Right lobe of liver (tissue), 6 donors: ENCODE data around the gene SNX21. TPM values are rescaled to one million over a fixed set of nuclear protein-coding genes. Genes with fewer than 3 reads are reported as not detected.

Source experiments
- ATAC-seq, 4 donors: fragments of 200-7000 bp; cut with Tn5 transposase; one replicate each; pipeline ENCODE4 v1.9.1; 2020; ENCODE audit warnings: mild to moderate bottlenecking in 4 of 4, moderate library complexity in 4 of 4
- DNase-seq, 3 donors: peaks; one replicate each; pipeline ENCODE4 v3.0.0-alpha.2; 2020
- H3K27ac ChIP-seq, 3 donors: fragments of 200-600 bp; one replicate each; pipeline ENCODE4 v1.8.0; 2022
- H3K27me3 ChIP-seq, 2 donors: fragments of 200-600 bp; one replicate each; pipeline ENCODE4 v1.8.0; 2022
- H3K36me3 ChIP-seq, 4 donors: fragments of 200-600 bp; sonication (generic) in 1 of 4; one replicate each; pipeline versions ENCODE4 v1.5.1 to v1.8.0; 2017 to 2022; ENCODE audit warnings: control low read depth in 1 of 4
- H3K4me1 ChIP-seq, 4 donors: fragments of 200-600 bp; sonication (generic) in 1 of 4; one replicate each; pipeline versions ENCODE4 v1.5.1 to v1.8.0; 2017 to 2022; ENCODE audit warnings: control low read depth in 1 of 4
- H3K4me3 ChIP-seq, 3 donors: fragments of 200-600 bp; one replicate each; pipeline ENCODE4 v1.8.0; 2022
- H3K9me3 ChIP-seq, 4 donors: fragments of 200-600 bp; sonication (generic) in 1 of 4; one replicate each; pipeline versions ENCODE4 v1.5.1 to v1.8.0; 2017 to 2022; ENCODE audit warnings: control low read depth in 1 of 4
- POLR2A ChIP-seq: fragments of 450-650 bp; IDR thresholded peaks from one replicate; pipeline ENCODE4 v1.6.1; 2017; ENCODE audit warnings: antibody characterized with exemption, mild to moderate bottlenecking
- WGBS: methylation state at CpG from one replicate; pipeline ENCODE4 v1.1.6; 2018; ENCODE audit warnings: low coverage, low lambda C conversion rate; ENCODE audit not compliant: insufficient coverage; ENCODE audit errors: missing lambda C conversion rate; 5-methylcytosine and 5-hydroxymethylcytosine counted together
- intact Hi-C, 2 donors: fragments of 100-400 bp; cut with DNase I; formaldehyde crosslinking; loops; one replicate each; pipeline versions ENCODE4 v1.11.2 to v1.14.1; 2022
- total RNA-seq, 6 experiments: library from RNA; depleted of rRNA in 2 of 6; stranded (reverse); fragments of >200 nt in 2 of 6; fragmentation: NEBNext Ultra II Directional in 3 of 6; extraction: Animal tissue kit (Norgen Biotek cat#: 25700) in 3 of 6; gene quantifications; one replicate each; pipeline versions ENCODE4 v1.1.0 to v1.2.4, GENCODE V29; 2016 to 2023
- TF ChIP-seq, protein P1 (sequence below), 4 donors: fragments of 200-600 bp in 3 of 4; fragments of 450-650 bp in 1 of 4; IDR thresholded peaks; one replicate each; pipeline versions ENCODE4 v1.5.1 to v1.8.0; 2016 to 2022; ENCODE audit warnings: antibody characterized with exemption in 4 of 4, mild to moderate bottlenecking in 2 of 4
- donor health status: DM: no; HTN: yes; CAD: no.
- donor health status: DM: no; HTN: no; CAD: no.
- donor health status: DM: no; HTN: no; CAD: no.
- donor health status: DM: no; HTN: yes; CAD: no.
- donor health status: DM: no; HTN: yes; CAD: no.

Gene SNX21
- total RNA-seq, 6 experiments from 2014 or later = 3.4 to 21.8 (median 6.8) TPM

GRCh38 chr20:45833883-45834796, 541 bp downstream of the SNX21 start:
- intact Hi-C loops = no loop called here

DNA sequence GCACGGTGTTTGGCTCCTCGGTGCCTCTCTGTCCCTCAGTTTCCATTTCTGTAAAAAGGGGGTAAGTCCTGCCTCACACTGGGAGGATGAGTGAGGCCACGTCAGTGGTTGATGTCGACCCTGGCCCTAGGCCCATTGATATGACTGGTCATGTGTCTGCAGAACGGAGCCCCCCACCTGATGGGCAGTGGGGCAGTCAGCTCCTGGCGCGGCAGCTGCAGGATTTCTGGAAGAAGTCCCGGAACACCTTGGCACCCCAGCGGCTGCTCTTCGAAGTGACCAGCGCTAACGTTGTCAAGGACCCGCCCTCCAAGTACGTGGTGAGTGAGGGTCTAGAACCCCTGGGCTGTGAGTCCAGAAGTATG, 1.2 kb downstream of the SNX21 start:
- no peak for ATAC-seq
- no peak for DNase-seq
- H3K36me3 ChIP-seq = no peaks in the 10 kb centered on the region
- WGBS = 79% methylated on average over 2 of the region's 14 CpGs
- peak overlapping the region in 1 of 3 donors; percentile 69 for H3K27ac ChIP-seq
- TF ChIP-seq POLR2A = no peak
- TF ChIP-seq, protein P1, sequence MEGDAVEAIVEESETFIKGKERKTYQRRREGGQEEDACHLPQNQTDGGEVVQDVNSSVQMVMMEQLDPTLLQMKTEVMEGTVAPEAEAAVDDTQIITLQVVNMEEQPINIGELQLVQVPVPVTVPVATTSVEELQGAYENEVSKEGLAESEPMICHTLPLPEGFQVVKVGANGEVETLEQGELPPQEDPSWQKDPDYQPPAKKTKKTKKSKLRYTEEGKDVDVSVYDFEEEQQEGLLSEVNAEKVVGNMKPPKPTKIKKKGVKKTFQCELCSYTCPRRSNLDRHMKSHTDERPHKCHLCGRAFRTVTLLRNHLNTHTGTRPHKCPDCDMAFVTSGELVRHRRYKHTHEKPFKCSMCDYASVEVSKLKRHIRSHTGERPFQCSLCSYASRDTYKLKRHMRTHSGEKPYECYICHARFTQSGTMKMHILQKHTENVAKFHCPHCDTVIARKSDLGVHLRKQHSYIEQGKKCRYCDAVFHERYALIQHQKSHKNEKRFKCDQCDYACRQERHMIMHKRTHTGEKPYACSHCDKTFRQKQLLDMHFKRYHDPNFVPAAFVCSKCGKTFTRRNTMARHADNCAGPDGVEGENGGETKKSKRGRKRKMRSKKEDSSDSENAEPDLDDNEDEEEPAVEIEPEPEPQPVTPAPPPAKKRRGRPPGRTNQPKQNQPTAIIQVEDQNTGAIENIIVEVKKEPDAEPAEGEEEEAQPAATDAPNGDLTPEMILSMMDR (IDR thresholded peaks at IDR 0.05) = no peak
- intact Hi-C loops = no loop called here
- no peaks in the 10 kb centered on the region for H3K27me3 ChIP-seq
- H3K4me1 ChIP-seq = peaks cover 0 to 7% (median 0%) of the 10 kb centered on the region in 4 donors
- H3K4me3 ChIP-seq = peak overlapping the region in 2 of 3 donors; percentile 48 to 63
- no peaks in the 10 kb centered on the region for H3K9me3 ChIP-seq

More at GRCh38 chr20:45833883-45834796, 541 bp downstream of the SNX21 start:
- peak; percentile 70 to 78 (median 75) for DNase-seq
- Histone ChIP-seq H3K27me3 (no peaks in the 10 kb centered on the region), H3K36me3 (no peaks in the 10 kb centered on the region), H3K4me3 (peak overlapping the region; percentile 48 to 80 (median 63)), H3K27ac (peak overlapping the region; percentile 58 to 83 (median 69)), H3K4me1 (peaks cover 0 to 7% (median 0%) of the 10 kb centered on the region in 4 donors), H3K9me3 (no peaks in the 10 kb centered on the region)
- WGBS = 8% methylated on average over 8 of the region's 71 CpGs
- TF ChIP-seq POLR2A = peak; percentile 27
- TF ChIP-seq, protein P1 (IDR thresholded peaks at IDR 0.05) = no peak
- ATAC-seq = peak; percentile 79 to 91 (median 82)

DNA sequence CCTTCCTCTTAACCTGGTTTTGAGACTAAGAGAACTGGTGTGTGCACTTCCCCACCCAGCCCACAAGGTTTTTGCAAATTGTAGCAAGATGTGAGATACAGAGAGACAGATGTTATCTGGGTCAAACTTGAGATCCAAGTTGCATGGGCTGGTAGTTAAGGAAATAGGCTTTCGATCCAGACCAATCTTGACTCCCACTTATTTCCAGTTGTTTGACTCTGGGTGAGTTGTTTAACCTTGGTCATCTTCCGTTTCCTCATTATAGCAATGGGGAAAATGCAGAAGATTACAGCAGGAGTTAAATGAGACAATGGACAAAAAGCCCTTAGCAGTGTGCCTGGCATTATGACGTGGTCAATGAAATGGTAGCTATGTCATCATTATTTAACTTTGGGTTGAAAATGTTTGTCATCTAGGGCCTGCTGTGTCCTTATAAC, 1.7 kb downstream of the SNX21 start:
- Histone ChIP-seq H3K4me1 (peaks cover 0 to 7% (median 0%) of the 10 kb centered on the region in 4 donors), H3K27me3 (no peaks in the 10 kb centered on the region), H3K36me3 (no peaks in the 10 kb centered on the region), H3K27ac (no peak overlapping the region), H3K9me3 (no peaks in the 10 kb centered on the region), H3K4me3 (no peak overlapping the region)
- intact Hi-C loops = no loop called here
- no peak for ATAC-seq
- WGBS = 49% methylated on average over 3 of the region's 3 CpGs
- TF ChIP-seq, protein P1 (IDR thresholded peaks at IDR 0.05) = no peak
- TF ChIP-seq POLR2A = no peak
- DNase-seq = no peak

GRCh38 chr20:45835825-45836224, 2.2 kb downstream of the SNX21 start:
- H3K9me3 ChIP-seq = no peaks in the 10 kb centered on the region
- H3K4me1 ChIP-seq = peaks cover 0 to 7% (median 0%) of the 10 kb centered on the region in 4 donors
- intact Hi-C loops = no loop called here
- TF ChIP-seq POLR2A = no peak
- TF ChIP-seq, protein P1 (IDR thresholded peaks at IDR 0.05) = no peak
- no peaks in the 10 kb centered on the region for H3K27me3 ChIP-seq
- peaks cover 0 to 2% (median 0%) of the 10 kb centered on the region in 4 donors for H3K36me3 ChIP-seq
- no peak for DNase-seq
- 96% methylated on average over 5 of the region's 5 CpGs for WGBS
- no peak for ATAC-seq
- no peak overlapping the region for H3K27ac ChIP-seq
- H3K4me3 ChIP-seq = no peak overlapping the region
